GM12872 (cell line): Measurements from ENCODE around the gene RFX1.

Experiments used
- CTCF ChIP-seq: IDR thresholded peaks from 3 replicates; pipeline ENCODE4 v1.5.1; 2011; ENCODE audit warnings: low read depth, mild to moderate bottlenecking, low read length, moderate library complexity; ENCODE audit not compliant: insufficient read depth

Gene RFX1

GRCh38 chr19:13932149-13932637 is 73.9 kb downstream of the RFX1 start:
- no peak for TF ChIP-seq CTCF

- no peak for TF ChIP-seq CTCF
Observed at GRCh38 chr19:13931391-13932148, 74.5 kb downstream of the RFX1 start.

GRCh38 chr19:13930402-13930801 is 75.7 kb downstream of the RFX1 start:
- TF ChIP-seq CTCF, result no peak

GRCh38 chr19:13929956-13930355 is 76.2 kb downstream of the RFX1 start:
- TF ChIP-seq CTCF, result no peak

GRCh38 chr19:13929340-13929739 is 76.8 kb downstream of the RFX1 start:
- TF ChIP-seq CTCF, result no peak

GRCh38 chr19:13926715-13927114 is 79.4 kb downstream of the RFX1 start:
- no peak for TF ChIP-seq CTCF

- TF ChIP-seq CTCF, result no peak
Observed at GRCh38 chr19:13926010-13926409, 80.1 kb downstream of the RFX1 start.
